Natural killer cell (primary cell): ENCODE results near the gene PPP3CA. TPM values are rescaled to one million over a fixed set of nuclear protein-coding genes. Genes with fewer than 3 reads are reported as not detected.

ENCODE experiments used
- ATAC-seq, 3 donors: fragments of 150-1000 bp in 2 of 3; fragments of 200-7000 bp in 1 of 3; cut with Tn5 transposase; 1 replicate in 1 of 3; 2 replicates in 2 of 3; pipeline ENCODE4 v1.10.0; 2021; ENCODE audit warnings: mild to moderate bottlenecking in 2 of 3, moderate library complexity in 2 of 3
- DNase-seq, 2 donors: peaks; one replicate each; pipeline versions ENCODE4 v3.0.0 to v3.0.0-alpha.2; 2013 to 2021; ENCODE audit warnings: mixed read lengths in 1 of 2
- H3K27ac ChIP-seq: one replicate; pipeline ENCODE4 v1.5.1; 2013; ENCODE audit warnings: mild to moderate bottlenecking, low read length
- H3K27me3 ChIP-seq: one replicate; pipeline ENCODE4 v1.6.1; 2013; ENCODE audit warnings: low read length; ENCODE audit not compliant: control insufficient read depth, insufficient read depth
- H3K36me3 ChIP-seq: one replicate; pipeline ENCODE4 v1.6.1; 2013; ENCODE audit warnings: low read length; ENCODE audit not compliant: control insufficient read depth, insufficient read depth
- H3K4me1 ChIP-seq: one replicate; pipeline ENCODE4 v1.6.1; 2013; ENCODE audit warnings: low read length; ENCODE audit not compliant: control insufficient read depth, insufficient read depth
- H3K4me3 ChIP-seq: one replicate; pipeline ENCODE4 v1.5.1; 2013; ENCODE audit warnings: low read length
- H3K9me3 ChIP-seq: one replicate; pipeline ENCODE4 v1.6.1; 2013; ENCODE audit warnings: low read length; ENCODE audit not compliant: control insufficient read depth, insufficient read depth
- H3K27ac Mint-ChIP-seq, 2 donors: one replicate each; pipeline ENCODE4 v1.8.0; 2022; ENCODE audit warnings: mild to moderate bottlenecking in 2 of 2, mixed read lengths in 2 of 2, moderate library complexity in 1 of 2
- H3K27me3 Mint-ChIP-seq, 2 donors: one replicate each; pipeline ENCODE4 v1.8.0; 2022; ENCODE audit warnings: low read depth in 2 of 2, mixed read lengths in 2 of 2
- H3K36me3 Mint-ChIP-seq: one replicate; pipeline ENCODE4 v1.8.0; 2022; ENCODE audit warnings: mixed read lengths
- H3K4me1 Mint-ChIP-seq, 2 donors: one replicate each; pipeline ENCODE4 v1.8.0; 2022; ENCODE audit warnings: mixed read lengths in 2 of 2
- H3K4me3 Mint-ChIP-seq: one replicate; pipeline ENCODE4 v1.8.0; 2022; ENCODE audit warnings: mild to moderate bottlenecking, moderate library complexity, mixed read lengths
- H3K9me3 Mint-ChIP-seq, 2 donors: one replicate each; pipeline ENCODE4 v1.8.0; 2022; ENCODE audit warnings: mixed read lengths in 2 of 2
- CTCF ChIP-seq: fragments of 200-600 bp; IDR thresholded peaks from one replicate; pipeline ENCODE4 v1.8.0; 2022; ENCODE audit warnings: antibody characterized with exemption
- WGBS: methylation state at CpG from one replicate; pipeline ENCODE4 v1.1.7; 2013; ENCODE audit warnings: missing lambda C conversion rate; ENCODE audit not compliant: insufficient coverage; 5-methylcytosine and 5-hydroxymethylcytosine counted together
- intact Hi-C: fragments of 100-400 bp; cut with micrococcal nuclease; formaldehyde crosslinking; loops from one replicate; pipeline ENCODE4 v1.14.2; 2022
- total RNA-seq, 4 donors: library from RNA; stranded (reverse); fragments of 120-200 nt in 1 of 4; gene quantifications; one replicate each; pipeline versions ENCODE4 v1.2.3 to v1.2.4, GENCODE V29; 2013 to 2022

The PPP3CA gene
- total RNA-seq, 3 donors from 2014 or later (not counting 1 experiment from before 2014, with no cell fraction given): 53.1 to 73.1 (median 58.0) TPM

- Mint-ChIP-seq H3K4me3 (no peak overlapping the region), H3K27me3 (no peaks in the 10 kb centered on the region), H3K9me3 (no peaks in the 10 kb centered on the region), H3K36me3 (no peaks in the 10 kb centered on the region), H3K27ac (peak overlapping the region in 1 of 2 donors; percentile 85), H3K4me1 (peaks cover 75 to 80% of the 10 kb centered on the region in 2 donors)
- Histone ChIP-seq H3K4me3 (no peak overlapping the region), H3K4me1 (peaks cover 14% of the 10 kb centered on the region), H3K27me3 (no peaks in the 10 kb centered on the region), H3K9me3 (no peaks in the 10 kb centered on the region), H3K27ac (no peak overlapping the region), H3K36me3 (no peaks in the 10 kb centered on the region)
- ATAC-seq: no peak
- intact Hi-C loops: no loop called here
- no peak for TF ChIP-seq CTCF
- no peak for DNase-seq
- 56% methylated on average over 5 of the region's 6 CpGs for WGBS
These were observed 58.8 kb downstream of the PPP3CA start for GRCh38 chr4:101288365-101289145.

- Histone ChIP-seq H3K4me1 (peaks cover 15% of the 10 kb centered on the region), H3K27me3 (no peaks in the 10 kb centered on the region), H3K4me3 (no peak overlapping the region), H3K9me3 (no peaks in the 10 kb centered on the region), H3K27ac (no peak overlapping the region), H3K36me3 (no peaks in the 10 kb centered on the region)
- DNase-seq (peak in 1 of 2 donors; percentile 14), ATAC-seq (peak in 2 of 3 donors; percentile 13 to 30)
- Mint-ChIP-seq H3K4me3 (no peak overlapping the region), H3K9me3 (no peaks in the 10 kb centered on the region), H3K27ac (peak overlapping the region; percentile 63 to 85), H3K4me1 (peaks cover 75 to 80% of the 10 kb centered on the region in 2 donors), H3K36me3 (no peaks in the 10 kb centered on the region), H3K27me3 (no peaks in the 10 kb centered on the region)
- no peak for TF ChIP-seq CTCF
- 83% methylated on average over 1 of the region's 2 CpGs for WGBS
- intact Hi-C loops: no loop called here
These were observed 60.0 kb downstream of the PPP3CA start for GRCh38 chr4:101287324-101287723.

- H3K27ac ChIP-seq: no peak overlapping the region
- no peak for DNase-seq
- WGBS: 71% methylated on average over 1 of the region's 1 CpG
- peaks cover 75 to 80% of the 10 kb centered on the region in 2 donors for H3K4me1 Mint-ChIP-seq
- TF ChIP-seq CTCF: no peak
- H3K9me3 Mint-ChIP-seq: no peaks in the 10 kb centered on the region
- no peak overlapping the region for H3K4me3 Mint-ChIP-seq
- H3K4me3 ChIP-seq: no peak overlapping the region
- no peaks in the 10 kb centered on the region for H3K36me3 Mint-ChIP-seq
- no peaks in the 10 kb centered on the region for H3K9me3 ChIP-seq
- H3K4me1 ChIP-seq: peaks cover 16% of the 10 kb centered on the region
- peak overlapping the region in 1 of 2 donors; percentile 62 for H3K27ac Mint-ChIP-seq
- intact Hi-C loops: no loop called here
- no peaks in the 10 kb centered on the region for H3K27me3 ChIP-seq
- no peak for ATAC-seq
- H3K36me3 ChIP-seq: no peaks in the 10 kb centered on the region
- no peaks in the 10 kb centered on the region for H3K27me3 Mint-ChIP-seq
These were observed 60.7 kb downstream of the PPP3CA start for GRCh38 chr4:101286663-101287062.

GRCh38 chr4:101285985-101286384, 61.3 kb downstream of the PPP3CA start:
- TF ChIP-seq CTCF: no peak
- Mint-ChIP-seq H3K4me1 (peaks cover 72 to 78% of the 10 kb centered on the region in 2 donors), H3K27me3 (no peaks in the 10 kb centered on the region), H3K4me3 (no peak overlapping the region), H3K27ac (peak overlapping the region; percentile 62 to 73), H3K36me3 (no peaks in the 10 kb centered on the region), H3K9me3 (no peaks in the 10 kb centered on the region)
- DNase-seq: no peak
- WGBS: no CpG with 5 or more reads among the region's 4 CpGs
- intact Hi-C loops: no loop called here
- Histone ChIP-seq H3K36me3 (no peaks in the 10 kb centered on the region), H3K4me1 (peaks cover 16% of the 10 kb centered on the region), H3K4me3 (no peak overlapping the region), H3K9me3 (no peaks in the 10 kb centered on the region), H3K27me3 (no peaks in the 10 kb centered on the region), H3K27ac (no peak overlapping the region)
- ATAC-seq: no peak
